CD4-positive, alpha-beta T cell (primary cell): ENCODE results near the gene METRNL. TPM values are rescaled to one million over a fixed set of nuclear protein-coding genes. Genes with fewer than 3 reads are reported as not detected.
"Not testable (repeated sequence)": the region's sequence is repeated elsewhere in the genome, so short reads cannot be mapped to it uniquely, and the experiment has no call there.

Experiments used
- ATAC-seq: fragments of 200-7000 bp; cut with Tn5 transposase; one replicate; pipeline ENCODE4 v1.10.0; 2022; ENCODE audit warnings: mild to moderate bottlenecking; ENCODE audit not compliant: poor library complexity
- CTCF ChIA-PET: fragments of 350-600 bp; sonication (Branson Sonifier 250); formaldehyde crosslinking; loops from one replicate; lab custom pipeline; 2021; ENCODE audit warnings: antibody characterized with exemption, inconsistent platforms; lab: Charles Lee
- POLR2A ChIA-PET: fragments of 350-600 bp; sonication (Branson Sonifier 250); formaldehyde crosslinking; loops from one replicate; lab custom pipeline; 2021; ENCODE audit warnings: antibody characterized with exemption, inconsistent platforms; lab: Charles Lee
- DNase-seq, 14 experiments: peaks; one replicate each; pipeline ENCODE4 v3.0.0-alpha.2; 2013 to 2020; ENCODE audit warnings: mixed read lengths in 2 of 14
- H3K27ac ChIP-seq, 2 donors: one replicate each; pipeline versions ENCODE4 v1.5.1 to v1.7.0; 2013; ENCODE audit warnings: low read length in 2 of 2, low read depth in 1 of 2, mild to moderate bottlenecking in 1 of 2
- H3K27me3 ChIP-seq, 2 experiments: 1 replicate in 1 of 2; 2 replicates in 1 of 2; pipeline versions ENCODE4 v1.6.1 to v1.7.0; 2013; ENCODE audit warnings: low read length in 2 of 2, control low read depth in 1 of 2, mild to moderate bottlenecking in 1 of 2, moderate library complexity in 1 of 2; ENCODE audit not compliant: insufficient read depth in 2 of 2, control insufficient read depth in 1 of 2
- H3K36me3 ChIP-seq: one replicate; pipeline ENCODE4 v1.6.1; 2013; ENCODE audit warnings: low read length, control low read depth; ENCODE audit not compliant: insufficient read depth
- H3K4me1 ChIP-seq: one replicate; pipeline ENCODE4 v1.6.1; 2013; ENCODE audit warnings: low read length, control low read depth; ENCODE audit not compliant: insufficient read depth
- H3K4me3 ChIP-seq: one replicate; pipeline ENCODE4 v1.5.1; 2013; ENCODE audit warnings: mild to moderate bottlenecking, low read length, moderate library complexity
- H3K9me3 ChIP-seq, 2 experiments: 1 replicate in 1 of 2; 2 replicates in 1 of 2; pipeline versions ENCODE4 v1.6.1 to v1.7.0; 2013; ENCODE audit warnings: low read length in 2 of 2, mild to moderate bottlenecking in 2 of 2, control low read depth in 1 of 2, moderate library complexity in 1 of 2; ENCODE audit not compliant: control insufficient read depth in 1 of 2, insufficient read depth in 1 of 2
- H3K27ac Mint-ChIP-seq: one replicate; pipeline ENCODE4 v1.8.0; 2020; ENCODE audit warnings: mixed read lengths
- H3K27me3 Mint-ChIP-seq: one replicate; pipeline ENCODE4 v1.8.0; 2021; ENCODE audit warnings: mixed read lengths
- H3K36me3 Mint-ChIP-seq: one replicate; pipeline ENCODE4 v1.8.0; 2021; ENCODE audit warnings: low read depth, mixed read lengths
- H3K4me1 Mint-ChIP-seq: one replicate; pipeline ENCODE4 v1.8.0; 2021; ENCODE audit warnings: low read depth, mixed read lengths
- H3K4me3 Mint-ChIP-seq: one replicate; pipeline ENCODE4 v1.8.0; 2020; ENCODE audit warnings: mild to moderate bottlenecking, mixed read lengths
- H3K9me3 Mint-ChIP-seq: one replicate; pipeline ENCODE4 v1.8.0; 2020; ENCODE audit warnings: mixed read lengths
- intact Hi-C, 2 experiments: fragments of 100-400 bp; cut with DNase I in 1 of 2; cut with micrococcal nuclease in 1 of 2; formaldehyde crosslinking; loops; one replicate each; pipeline versions ENCODE4 v1.15.1 to v1.9.0; 2023 to 2025; cut with DNase I, micrococcal nuclease
- total RNA-seq, 174 experiments: library from RNA in 2 of 174; stranded (reverse) in 2 of 174; gene quantifications; one replicate each; pipeline ENCODE4 v1.2.3 and lab custom pipeline; 2021 to 2026
- TF ChIP-seq, protein P1 (sequence below): fragments of 200-600 bp; IDR thresholded peaks from one replicate; pipeline ENCODE4 v1.8.0; 2022; ENCODE audit warnings: antibody characterized with exemption, mild to moderate bottlenecking

The METRNL gene
- total RNA-seq, 2 experiments from 2014 or later, result 24.5 to 26.9 TPM

- Mint-ChIP-seq H3K27ac (peak overlapping the region; percentile 69), H3K9me3 (no peaks in the 10 kb centered on the region), H3K36me3 (peaks cover 6% of the 10 kb centered on the region), H3K27me3 (no peaks in the 10 kb centered on the region), H3K4me1 (peaks cover 32% of the 10 kb centered on the region), H3K4me3 (no peak overlapping the region)
- no peak for ATAC-seq
- POLR2A ChIA-PET, result no interaction called here
- Histone ChIP-seq H3K4me1 (peaks cover 48% of the 10 kb centered on the region), H3K36me3 (no peaks in the 10 kb centered on the region), H3K4me3 (no peak overlapping the region), H3K27ac (no peak overlapping the region), H3K27me3 (no peaks in the 10 kb centered on the region), H3K9me3 (no peaks in the 10 kb centered on the region)
- peak in 2 of 14 experiments; percentile 32 to 47 for DNase-seq
- TF ChIP-seq, protein P1, sequence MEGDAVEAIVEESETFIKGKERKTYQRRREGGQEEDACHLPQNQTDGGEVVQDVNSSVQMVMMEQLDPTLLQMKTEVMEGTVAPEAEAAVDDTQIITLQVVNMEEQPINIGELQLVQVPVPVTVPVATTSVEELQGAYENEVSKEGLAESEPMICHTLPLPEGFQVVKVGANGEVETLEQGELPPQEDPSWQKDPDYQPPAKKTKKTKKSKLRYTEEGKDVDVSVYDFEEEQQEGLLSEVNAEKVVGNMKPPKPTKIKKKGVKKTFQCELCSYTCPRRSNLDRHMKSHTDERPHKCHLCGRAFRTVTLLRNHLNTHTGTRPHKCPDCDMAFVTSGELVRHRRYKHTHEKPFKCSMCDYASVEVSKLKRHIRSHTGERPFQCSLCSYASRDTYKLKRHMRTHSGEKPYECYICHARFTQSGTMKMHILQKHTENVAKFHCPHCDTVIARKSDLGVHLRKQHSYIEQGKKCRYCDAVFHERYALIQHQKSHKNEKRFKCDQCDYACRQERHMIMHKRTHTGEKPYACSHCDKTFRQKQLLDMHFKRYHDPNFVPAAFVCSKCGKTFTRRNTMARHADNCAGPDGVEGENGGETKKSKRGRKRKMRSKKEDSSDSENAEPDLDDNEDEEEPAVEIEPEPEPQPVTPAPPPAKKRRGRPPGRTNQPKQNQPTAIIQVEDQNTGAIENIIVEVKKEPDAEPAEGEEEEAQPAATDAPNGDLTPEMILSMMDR, result no peak
- CTCF ChIA-PET, result no interaction called here
- intact Hi-C loops, result loop anchor here in 1 of 2 experiments (1.0 kb wide), 1 partner anchor 25 kb away; no protein-coding TSS in a partner anchor
These were observed 26.3 kb upstream of the METRNL start for GRCh38 chr17:83053021-83053681.

DNA sequence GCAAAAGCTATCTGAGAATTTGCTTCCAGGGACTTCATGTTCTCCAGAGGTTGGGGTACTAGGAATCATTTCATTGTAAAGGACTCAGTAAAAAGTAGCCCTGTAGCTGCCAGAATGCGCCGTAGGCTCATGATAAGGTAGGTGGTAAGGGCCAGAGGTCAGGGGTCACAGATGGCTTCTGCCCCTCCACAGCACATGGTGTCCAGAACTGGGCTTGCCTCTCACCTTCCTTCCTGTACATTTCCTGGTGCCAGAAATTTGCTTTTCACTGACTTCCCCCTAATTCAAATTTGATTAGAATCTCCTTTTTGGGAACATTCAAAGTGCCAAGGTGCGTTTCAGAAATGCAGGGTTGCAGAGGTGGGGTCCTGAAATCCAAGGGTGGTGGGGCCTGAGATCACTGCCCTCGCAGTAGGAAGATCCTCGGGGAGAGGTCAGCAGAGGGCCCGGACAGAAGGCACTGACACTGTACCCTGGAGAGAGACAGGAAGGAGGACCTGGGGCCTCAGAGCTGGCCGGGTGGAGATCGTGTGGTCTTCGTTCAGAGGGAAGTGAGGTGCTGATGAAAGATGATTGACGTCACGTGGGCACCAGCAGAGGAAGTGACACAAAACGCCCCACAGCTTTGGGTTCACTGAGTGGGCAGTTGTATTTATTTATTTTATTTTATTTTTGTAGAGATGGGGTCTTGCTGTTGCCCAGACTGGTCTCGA lies 25.5 kb upstream of the METRNL start:
- ChIA-PET CTCF (no interaction called here), POLR2A (no interaction called here)
- Mint-ChIP-seq H3K36me3 (no peaks in the 10 kb centered on the region), H3K4me1 (peaks cover 24% of the 10 kb centered on the region), H3K27me3 (no peaks in the 10 kb centered on the region), H3K4me3 (peak overlapping the region; percentile 25), H3K27ac (peak overlapping the region; percentile 69), H3K9me3 (no peaks in the 10 kb centered on the region)
- no peaks in the 10 kb centered on the region for H3K9me3 ChIP-seq
- no peak for ATAC-seq
- TF ChIP-seq, protein P1, result no peak
- H3K4me3 ChIP-seq, result no peak overlapping the region
- H3K27ac ChIP-seq, result no peak overlapping the region
- H3K4me1 ChIP-seq, result peaks cover 41% of the 10 kb centered on the region
- H3K27me3 ChIP-seq, result no peaks in the 10 kb centered on the region
- H3K36me3 ChIP-seq, result no peaks in the 10 kb centered on the region
- peak in 4 of 14 experiments; percentile 31 to 81 (median 72) for DNase-seq
- intact Hi-C loops, result loop anchor here in 1 of 2 experiments (1.0 kb wide), 1 partner anchor 24 kb away; no protein-coding TSS in a partner anchor

DNA sequence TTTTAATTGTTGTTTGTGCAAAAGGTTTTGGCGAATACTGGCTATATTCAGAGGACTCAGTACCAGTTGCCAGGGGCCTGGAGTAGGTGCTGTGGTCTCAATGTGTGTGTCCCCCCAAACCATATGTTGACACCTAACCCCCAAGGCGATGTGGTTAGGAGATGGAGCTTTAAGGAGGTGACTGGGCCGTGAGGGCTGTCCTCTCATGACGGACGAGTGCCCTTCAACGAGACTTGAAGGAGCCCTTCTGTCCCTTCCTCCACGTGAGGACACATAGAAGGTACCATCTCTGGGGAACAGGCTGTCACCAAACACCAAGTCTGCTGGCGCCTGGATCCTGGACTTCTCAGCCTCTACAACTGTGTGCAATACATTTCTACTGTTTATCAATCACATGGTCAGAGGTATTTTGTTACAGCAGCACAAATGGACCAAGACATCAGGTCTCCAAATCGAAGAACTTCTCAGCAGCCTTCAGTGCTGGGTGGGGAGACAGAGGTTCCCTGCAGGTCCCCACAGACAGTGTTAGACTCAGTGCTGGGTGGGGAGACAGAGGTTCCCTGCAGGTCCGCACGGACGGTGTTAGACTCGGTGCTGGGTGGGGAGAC lies 24.8 kb upstream of the METRNL start:
- no peak overlapping the region for H3K4me3 Mint-ChIP-seq
- TF ChIP-seq, protein P1, result no peak
- POLR2A ChIA-PET, result interaction anchor here (0.6 kb wide), 1 partner anchor 436 kb away, joined by 3 read pairs; no protein-coding TSS in a partner anchor
- Histone ChIP-seq H3K4me3 (no peak overlapping the region), H3K36me3 (no peaks in the 10 kb centered on the region), H3K9me3 (no peaks in the 10 kb centered on the region), H3K27ac (no peak overlapping the region), H3K4me1 (peaks cover 34% of the 10 kb centered on the region), H3K27me3 (no peaks in the 10 kb centered on the region)
- ATAC-seq (no peak), DNase-seq (peak in 2 of 14 experiments; percentile 14 to 27)
- CTCF ChIA-PET, result no interaction called here
- H3K9me3 Mint-ChIP-seq, result no peaks in the 10 kb centered on the region
- no peaks in the 10 kb centered on the region for H3K27me3 Mint-ChIP-seq
- intact Hi-C loops, result no loop called here
- H3K36me3 Mint-ChIP-seq, result no peaks in the 10 kb centered on the region
- peaks cover 21% of the 10 kb centered on the region for H3K4me1 Mint-ChIP-seq
- H3K27ac Mint-ChIP-seq, result no peak overlapping the region

- ATAC-seq, H3K27ac ChIP-seq, H3K9me3 ChIP-seq, H3K27me3 Mint-ChIP-seq, H3K4me3 ChIP-seq, H3K4me3 Mint-ChIP-seq, H3K27ac Mint-ChIP-seq, H3K36me3 Mint-ChIP-seq, CTCF ChIA-PET, intact Hi-C loops, H3K9me3 Mint-ChIP-seq, H3K36me3 ChIP-seq, H3K27me3 ChIP-seq: not testable (repeated sequence)
- H3K4me1 ChIP-seq, result peaks cover 34% of the 10 kb centered on the region
- peaks cover 17% of the 10 kb centered on the region for H3K4me1 Mint-ChIP-seq
- POLR2A ChIA-PET, result interaction anchor here (0.6 kb wide), 1 partner anchor 436 kb away, joined by 3 read pairs; no protein-coding TSS in a partner anchor
- peak in 1 of 14 experiments; percentile 7 for DNase-seq
These were observed 24.2 kb upstream of the METRNL start for GRCh38 chr17:83055176-83055575.
